NCI-H460 (cell line): ENCODE data around the gene BPIFB6. TPM values are rescaled to one million over a fixed set of nuclear protein-coding genes. Genes with fewer than 3 reads are reported as not detected.

Experiments
- DNase-seq: peaks from one replicate; pipeline ENCODE4 v3.0.0-alpha.2; 2016; ENCODE audit warnings: low read depth; ENCODE audit errors: extremely low read depth
- total RNA-seq: library from RNA; depleted of rRNA; stranded (reverse); fragments of >200 nt; shearing (Covaris generic); gene quantifications from 2 replicates; pipeline ENCODE4 v1.2.3, GENCODE V29; 2014; rRNA removed

Gene BPIFB6
- total RNA-seq, 1 experiment from 2014 or later, result not detected

- no peak for DNase-seq
Observed at GRCh38 chr20:33082546-33082945, 51.1 kb downstream of the BPIFB6 start.

GRCh38 chr20:33083544-33084340 is 52.3 kb downstream of the BPIFB6 start:
- no peak for DNase-seq

GRCh38 chr20:33084722-33085121 is 53.3 kb downstream of the BPIFB6 start:
- DNase-seq, result no peak

- DNase-seq, result no peak
Observed at GRCh38 chr20:33086052-33086722, 54.7 kb downstream of the BPIFB6 start.

- no peak for DNase-seq
Observed at GRCh38 chr20:33091147-33091546, 59.7 kb downstream of the BPIFB6 start.

GRCh38 chr20:33091693-33092092 is 60.2 kb downstream of the BPIFB6 start:
- DNase-seq, result no peak

GRCh38 chr20:33092361-33092760 is 60.9 kb downstream of the BPIFB6 start:
- DNase-seq, result no peak

- no peak for DNase-seq
Observed at GRCh38 chr20:33093074-33093473, 61.6 kb downstream of the BPIFB6 start.

GRCh38 chr20:33093582-33093981 is 62.1 kb downstream of the BPIFB6 start:
- DNase-seq, result no peak

Other genes with a start within 250 kb of the BPIFB6 start
- 89.1 and 99.7 TPM in 2 replicates for gene MAPRE1, start 211.7 kb upstream of the BPIFB6 start, total RNA-seq
- gene EFCAB8, start 172.7 kb upstream of the BPIFB6 start, total RNA-seq, result not detected in 2 replicates
- not detected in 2 replicates for gene SUN5, start 27.2 kb upstream of the BPIFB6 start, total RNA-seq
- not detected in 2 replicates for gene BPIFB2, start 23.9 kb upstream of the BPIFB6 start, total RNA-seq
- gene BPIFB3, start 22.3 kb downstream of the BPIFB6 start, total RNA-seq, result not detected in 2 replicates
- not detected in 2 replicates for gene BPIFB4, start 48.0 kb downstream of the BPIFB6 start, total RNA-seq
- not detected in 2 replicates for gene BPIFA2, start 136.5 kb downstream of the BPIFB6 start, total RNA-seq
- not detected in 2 replicates for gene BPIFA3, start 185.7 kb downstream of the BPIFB6 start, total RNA-seq
- gene BPIFA1, start 204.3 kb downstream of the BPIFB6 start, total RNA-seq, result not detected in 2 replicates